NOMO-1 treated with DMSO at 0.1 percent for 48 hours (cell line): ENCODE results near the gene IKZF1.

Source experiments
- DNase-seq: peaks from one replicate; lab custom pipeline; 2025; ENCODE audit not compliant: unreplicated experiment; lab: John Stamatoyannopoulos, UW

Gene IKZF1

GRCh38 chr7:50282813-50283605 lies 21.5 kb upstream of the IKZF1 start:
- peak; percentile 22 for DNase-seq

- no peak for DNase-seq
Observed at GRCh38 chr7:50283731-50284130, 20.8 kb upstream of the IKZF1 start.

- no peak for DNase-seq
Observed at GRCh38 chr7:50284296-50284695, 20.2 kb upstream of the IKZF1 start.

DNA sequence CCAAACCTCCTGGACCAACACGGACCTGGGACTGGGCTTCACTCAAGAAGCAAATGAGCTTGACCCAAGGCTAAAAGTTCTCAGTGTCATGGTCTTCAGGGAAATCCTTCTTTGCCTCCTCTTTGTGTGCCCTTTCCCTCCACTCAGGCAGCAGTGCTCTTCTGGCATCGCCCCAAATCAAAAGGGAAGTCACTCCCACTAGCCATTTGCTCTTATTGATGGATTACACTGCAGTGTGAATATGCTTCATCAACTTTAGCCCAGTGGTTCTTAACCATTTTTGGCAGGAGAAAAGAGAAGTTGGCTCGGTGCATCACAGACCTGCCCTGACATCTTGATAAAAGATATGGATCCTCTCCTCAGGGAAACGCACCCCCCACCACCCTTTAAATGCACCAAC lies 19.2 kb upstream of the IKZF1 start:
- DNase-seq, result peak; percentile 21

DNA sequence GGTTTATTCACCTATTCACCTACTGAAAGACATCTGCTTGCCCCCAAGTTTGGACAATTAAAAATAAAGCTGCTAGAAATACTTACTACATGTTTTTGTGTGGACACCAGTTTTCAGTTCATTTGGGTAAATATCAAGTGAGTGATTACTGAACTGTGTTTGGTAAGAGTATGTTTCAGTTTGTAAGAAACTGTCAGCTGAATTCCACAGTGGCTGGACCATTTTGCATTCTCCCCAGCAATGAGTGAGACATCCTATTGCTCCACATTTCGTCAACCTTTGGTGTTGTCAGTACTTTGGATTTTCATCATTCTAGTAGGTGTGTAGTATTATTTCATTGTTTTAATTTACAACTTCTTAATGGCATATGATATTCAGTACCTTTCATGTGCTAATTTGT lies 17.4 kb upstream of the IKZF1 start:
- no peak for DNase-seq

DNA sequence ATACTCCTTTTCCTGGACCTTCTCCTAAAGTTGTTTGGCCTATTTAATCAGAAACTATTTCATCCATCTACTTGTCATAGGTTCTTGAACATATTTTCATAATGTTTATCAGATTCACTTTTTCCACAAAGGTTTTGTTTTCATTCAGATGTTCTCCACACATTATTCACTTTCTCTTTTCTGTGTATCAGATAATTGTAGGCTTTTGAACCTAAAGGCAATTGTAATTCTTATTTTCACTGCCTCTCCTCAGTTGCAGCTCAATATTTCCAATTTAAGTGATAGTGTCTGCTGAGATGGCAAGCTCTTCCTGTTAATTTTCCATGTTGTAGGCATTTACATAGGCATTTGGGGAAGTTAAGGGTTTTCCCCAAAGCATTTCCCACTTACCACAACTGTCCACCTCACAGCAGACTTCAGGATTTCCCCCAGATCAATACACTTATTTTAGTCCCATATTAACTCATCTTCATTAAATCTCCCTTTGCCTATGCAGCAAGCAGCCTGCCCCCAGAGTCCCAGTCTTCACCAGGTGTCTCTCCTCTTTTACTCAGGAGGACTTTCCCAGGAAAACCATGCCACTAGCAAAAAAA lies 12.3 kb upstream of the IKZF1 start:
- no peak for DNase-seq

GRCh38 chr7:50292763-50293162 lies 11.8 kb upstream of the IKZF1 start:
- DNase-seq, result no peak

DNA sequence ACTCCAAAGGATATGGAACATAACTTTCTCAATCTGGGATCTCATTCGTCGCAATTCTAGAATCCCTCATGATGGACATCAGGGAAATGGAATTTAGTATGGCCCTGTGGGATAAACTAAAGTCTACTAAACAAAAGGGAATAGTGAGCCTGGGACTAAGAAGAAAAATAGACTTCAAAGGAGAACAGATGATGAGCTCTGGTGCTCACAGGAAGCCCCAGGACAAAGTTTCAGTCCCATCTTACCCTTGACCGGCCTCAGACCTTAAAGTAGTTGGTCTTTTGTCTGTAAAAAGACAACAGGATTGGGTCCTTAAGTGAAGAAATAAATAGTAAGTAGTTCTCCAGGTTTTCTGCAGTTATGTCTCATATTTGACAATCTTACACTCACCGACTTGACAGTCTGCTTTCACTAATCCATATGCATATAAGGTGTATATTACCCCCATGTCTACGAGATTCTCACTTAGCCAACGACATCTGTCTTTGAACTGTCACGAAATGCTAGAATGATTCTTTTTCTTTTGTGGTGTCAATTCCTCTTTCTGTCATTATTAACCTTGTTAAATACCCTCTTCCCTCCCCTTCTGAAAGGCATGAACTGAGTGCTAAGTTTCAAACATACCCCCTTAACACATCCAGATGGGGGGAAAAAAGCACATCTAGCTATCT lies 10.9 kb upstream of the IKZF1 start:
- DNase-seq, result no peak

DNA sequence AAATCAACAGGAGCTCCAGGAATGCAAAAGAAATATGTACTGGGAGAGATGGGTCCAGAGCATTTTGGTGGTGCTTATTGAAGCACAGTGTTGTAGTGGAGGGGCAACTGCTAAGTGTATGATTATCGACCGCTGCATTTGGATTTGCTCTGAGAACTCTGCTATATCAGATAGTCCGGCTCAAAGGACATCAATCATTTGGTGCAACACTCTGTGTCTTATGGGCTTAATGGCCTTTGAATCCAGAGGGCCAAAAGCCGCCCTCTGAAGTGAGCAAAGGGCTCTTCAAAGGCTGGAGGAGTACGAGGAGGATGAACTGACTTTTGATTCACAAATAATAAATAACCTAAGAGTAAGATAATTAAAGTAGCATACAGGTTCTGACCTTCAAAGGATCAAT lies 9.4 kb upstream of the IKZF1 start:
- no peak for DNase-seq

DNA sequence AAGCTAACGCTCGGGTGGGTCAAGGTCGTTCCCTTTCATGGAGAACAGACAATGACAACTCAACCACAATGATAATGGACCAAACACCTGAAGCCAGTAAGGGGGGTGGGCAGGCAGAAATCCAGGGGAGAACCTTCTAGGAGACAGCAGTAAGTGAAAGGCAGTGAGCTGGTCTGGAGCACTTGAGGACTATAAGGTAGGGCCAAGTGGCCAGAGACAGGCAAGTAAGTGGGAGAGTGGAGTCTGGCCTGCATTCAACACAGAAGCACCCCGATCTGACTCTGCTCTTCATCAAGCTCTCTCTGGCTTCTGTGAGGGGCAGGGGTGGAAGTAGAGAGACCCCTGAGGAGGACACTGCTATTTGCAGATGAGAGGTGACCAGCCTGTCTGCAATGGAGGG lies 7.7 kb upstream of the IKZF1 start:
- no peak for DNase-seq

DNA sequence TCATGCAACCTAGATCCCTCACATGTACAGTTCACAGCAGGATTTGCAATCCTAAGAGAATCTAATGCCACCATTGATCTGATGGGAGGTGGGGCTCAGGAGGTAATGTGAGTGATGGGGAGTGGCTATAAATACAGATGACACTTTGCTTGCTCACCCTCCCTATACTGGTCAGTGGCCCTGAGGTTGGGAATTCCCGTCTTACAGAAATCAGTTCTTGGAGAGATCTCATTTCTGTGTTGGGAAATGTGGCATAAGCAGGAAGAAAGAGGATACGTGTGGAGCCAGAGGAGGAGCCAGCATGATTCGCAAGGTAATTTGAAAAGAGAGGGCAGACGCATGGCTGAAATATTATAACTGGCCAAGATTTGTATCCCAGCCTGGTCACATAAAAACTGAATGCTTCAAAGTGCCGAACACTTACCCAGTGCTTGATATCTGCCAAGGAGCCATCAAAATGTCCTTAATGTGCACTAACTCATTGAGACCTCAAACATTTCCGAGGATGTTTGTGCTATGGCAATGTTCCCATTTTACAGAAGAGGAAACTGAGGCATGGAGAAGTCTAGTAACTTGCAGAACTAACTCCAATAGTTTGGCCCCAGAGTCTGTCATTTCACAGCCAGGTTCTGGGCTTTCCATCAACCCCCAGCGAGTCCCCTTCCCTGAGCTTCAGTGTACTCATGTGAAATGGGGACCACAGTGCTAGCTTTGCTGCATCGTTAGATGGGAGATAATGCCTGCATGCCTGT lies 5.5 kb upstream of the IKZF1 start:
- no peak for DNase-seq

DNA sequence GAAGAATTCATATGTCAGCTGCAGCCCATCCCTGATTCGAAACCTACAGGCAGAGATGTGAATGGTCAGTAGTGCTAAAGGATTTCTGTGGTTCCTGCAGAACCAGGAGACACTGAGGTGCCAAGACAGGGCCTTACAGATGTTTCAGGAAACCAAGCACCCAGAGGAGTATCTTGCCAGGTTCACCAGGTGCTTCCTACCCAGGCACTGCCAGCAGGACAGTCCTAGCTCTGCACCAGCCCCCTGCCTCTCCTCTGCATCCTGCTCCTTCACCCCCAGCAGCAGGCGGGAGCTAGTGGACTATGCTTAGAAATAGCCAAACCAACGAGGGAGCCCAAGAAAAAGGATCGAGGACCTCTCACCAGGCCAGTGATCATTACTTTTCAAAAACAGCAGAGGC lies 4.2 kb upstream of the IKZF1 start:
- DNase-seq, result no peak

DNA sequence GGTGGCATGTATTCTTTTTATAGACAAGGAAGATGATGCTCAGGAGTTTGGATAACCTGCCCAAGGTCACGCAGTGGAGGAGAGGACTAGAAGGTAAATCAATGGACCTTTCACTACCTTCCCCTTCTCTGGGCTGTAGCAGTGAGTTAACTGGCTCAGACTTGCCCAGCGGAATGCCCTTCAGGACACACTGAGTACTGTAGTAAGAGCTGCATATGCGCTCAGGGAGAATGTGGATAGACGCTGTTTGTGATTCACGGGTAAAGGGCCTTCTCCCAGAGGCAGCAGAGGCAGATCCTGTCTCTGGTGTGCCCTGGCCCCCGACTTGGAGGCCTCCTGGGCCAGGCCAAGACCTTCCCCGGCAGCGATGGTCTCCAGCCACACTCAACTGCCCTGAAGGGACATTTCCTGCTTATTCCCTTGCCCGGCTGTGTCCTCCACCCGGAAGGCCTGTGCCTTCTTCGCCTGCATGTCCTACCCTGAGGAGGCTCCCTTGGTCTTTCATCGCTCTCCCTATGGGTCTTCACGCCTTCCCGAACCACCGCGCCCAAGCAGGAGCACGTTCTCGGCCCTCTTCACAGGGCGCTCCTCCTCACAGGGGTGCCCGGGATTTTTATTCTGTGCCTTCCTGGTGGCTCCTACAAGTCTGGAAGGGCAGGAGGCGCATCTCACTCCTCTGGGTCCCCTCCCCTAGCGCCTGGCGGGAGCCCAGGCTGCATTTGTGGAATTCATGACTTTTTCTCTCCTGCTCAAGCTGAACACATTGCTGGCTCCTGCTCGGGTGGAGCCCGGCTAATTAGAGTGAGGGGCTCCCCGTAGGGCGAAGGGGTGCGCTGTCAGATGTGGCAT lies 1.8 kb upstream of the IKZF1 start:
- no peak for DNase-seq

- DNase-seq, result peak; percentile 33
Observed at GRCh38 chr7:50303335-50304128, 984 bp upstream of the IKZF1 start.

GRCh38 chr7:50304911-50305582 lies 531 bp downstream of the IKZF1 start:
- DNase-seq, result peak; percentile 21

DNA sequence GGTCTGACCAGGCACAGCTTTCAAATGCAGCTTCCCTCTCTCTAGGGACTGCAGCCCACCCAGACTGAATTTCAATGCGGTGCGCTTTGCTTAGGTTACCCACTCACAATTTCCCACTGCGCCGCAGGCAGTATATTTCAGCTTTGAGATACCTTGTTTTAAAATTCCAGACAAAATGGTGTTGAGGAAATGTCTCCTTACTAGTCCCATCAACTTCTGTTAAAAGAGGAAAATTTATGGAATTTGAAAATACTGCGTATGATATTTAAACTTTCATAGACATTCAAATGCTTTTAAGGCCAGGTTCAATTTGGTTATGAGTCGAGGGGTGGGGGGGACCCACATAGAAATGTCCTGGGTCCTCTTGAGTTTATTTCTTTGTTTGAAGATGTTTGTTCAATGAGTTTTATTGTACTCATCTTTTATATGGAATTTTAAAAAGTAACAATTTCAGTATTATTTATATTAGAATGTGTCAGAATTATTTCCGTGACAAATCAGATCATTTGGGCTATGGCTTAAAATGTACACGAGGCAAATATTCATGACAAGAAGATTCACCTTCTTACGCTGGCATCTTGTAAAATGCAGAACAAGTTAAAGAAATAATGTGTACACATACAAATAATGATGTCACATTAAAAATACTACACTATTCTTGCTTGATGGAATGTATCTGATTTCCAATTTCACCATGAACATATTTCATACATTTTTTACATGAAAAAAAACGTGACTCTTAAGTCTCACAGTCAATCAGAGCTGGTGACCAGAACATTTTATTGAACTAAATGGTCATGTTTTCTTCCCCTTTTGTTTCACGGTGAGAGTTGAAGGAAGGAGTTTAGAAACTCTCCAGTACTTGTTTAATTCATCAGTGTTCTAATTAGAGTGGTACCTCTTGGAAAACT lies 1.3 kb downstream of the IKZF1 start:
- peak; percentile 41 for DNase-seq

DNA sequence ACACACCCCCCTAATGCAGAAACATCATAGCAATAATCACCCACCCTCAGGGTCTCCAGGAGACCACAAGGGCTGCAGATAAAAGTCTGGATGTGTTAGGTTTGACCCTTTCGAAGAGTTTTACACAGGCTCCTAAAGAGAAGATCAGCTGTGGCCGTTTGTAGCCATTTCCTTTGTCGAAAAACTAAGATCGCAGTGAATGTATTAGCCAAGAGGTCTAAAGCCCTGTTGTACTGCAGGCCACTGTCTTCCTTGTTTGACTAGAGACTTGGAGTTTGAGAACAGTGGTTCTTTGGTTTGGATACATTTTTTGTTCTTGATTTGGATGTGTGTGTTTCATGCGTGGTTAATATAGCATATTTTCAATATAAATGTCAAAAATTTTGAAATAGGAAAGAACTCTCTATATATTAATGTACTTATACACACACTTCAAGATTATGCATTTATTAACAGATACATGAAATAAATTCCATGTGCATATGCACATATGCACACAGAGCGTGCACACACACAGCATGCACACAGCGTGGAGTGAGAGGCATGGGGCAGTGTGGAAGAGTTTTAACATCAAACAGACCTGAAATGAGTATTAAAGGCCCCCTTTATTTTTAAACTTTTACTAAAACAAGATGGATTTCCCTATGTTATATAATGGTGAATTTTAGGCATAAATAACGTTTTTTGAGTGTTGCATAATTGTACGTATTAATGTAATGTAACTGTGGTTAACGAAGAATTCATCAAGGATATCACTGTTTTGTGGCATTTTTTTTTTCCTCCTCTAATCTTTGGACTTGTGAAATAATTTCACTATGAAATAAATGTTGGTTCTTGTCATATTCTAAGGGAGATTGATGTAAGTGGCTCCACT lies 2.2 kb downstream of the IKZF1 start:
- peak; percentile 61 for DNase-seq
